Smooth muscle cell (in vitro differentiated cells): Measurements from ENCODE around the gene NAV2. TPM values are rescaled to one million over a fixed set of nuclear protein-coding genes. Genes with fewer than 3 reads are reported as not detected.

Experiments used
- DNase-seq: peaks from one replicate; lab custom pipeline; 2025; ENCODE audit not compliant: unreplicated experiment; lab: John Stamatoyannopoulos, UW
- H2AFZ ChIP-seq: fragments of 200-600 bp; sonication (generic); 2 replicates; pipeline ENCODE4 v1.6.0; 2016; ENCODE audit warnings: antibody characterized with exemption, low read depth, mild to moderate bottlenecking
- H3F3A ChIP-seq: fragments of 200-600 bp; sonication (generic); 2 replicates; pipeline ENCODE4 v1.6.0; 2017; ENCODE audit warnings: antibody characterized with exemption, low read depth
- H3K27ac ChIP-seq: fragments of 200-600 bp; sonication (generic); 2 replicates; pipeline ENCODE4 v1.5.1; 2016; ENCODE audit warnings: low read depth, mild to moderate bottlenecking
- H3K27me3 ChIP-seq: fragments of 200-600 bp; sonication (generic); 2 replicates; pipeline ENCODE4 v1.6.1; 2016; ENCODE audit warnings: low read depth, mild to moderate bottlenecking
- H3K36me3 ChIP-seq: fragments of 200-600 bp; sonication (generic); 2 replicates; pipeline ENCODE4 v1.5.1; 2016; ENCODE audit warnings: low read depth
- H3K4me1 ChIP-seq: fragments of 200-600 bp; sonication (generic); 2 replicates; pipeline ENCODE4 v1.5.1; 2016; ENCODE audit warnings: low read depth
- H3K4me2 ChIP-seq: fragments of 200-600 bp; sonication (generic); 2 replicates; pipeline ENCODE4 v1.6.0; 2016; ENCODE audit warnings: mild to moderate bottlenecking
- H3K4me3 ChIP-seq: fragments of 200-600 bp; sonication (generic); 2 replicates; pipeline ENCODE4 v1.5.1; 2016; ENCODE audit warnings: mild to moderate bottlenecking
- H3K79me2 ChIP-seq: fragments of 200-600 bp; sonication (generic); 2 replicates; pipeline ENCODE4 v1.6.0; 2016; ENCODE audit warnings: low read depth, mild to moderate bottlenecking
- H3K9ac ChIP-seq: fragments of 200-600 bp; sonication (generic); 2 replicates; pipeline ENCODE4 v1.6.0; 2016; ENCODE audit warnings: low read depth
- H3K9me3 ChIP-seq: fragments of 200-600 bp; sonication (generic); replicated peaks from 2 replicates; pipeline ENCODE4 v1.5.1; 2016; ENCODE audit warnings: low read depth
- H4K20me1 ChIP-seq: fragments of 200-600 bp; sonication (generic); 2 replicates; pipeline ENCODE4 v1.6.0; 2016; ENCODE audit warnings: low read depth
- CTCF ChIP-seq: fragments of 200-600 bp; sonication (generic); IDR thresholded peaks from 2 replicates; pipeline ENCODE4 v1.5.1; 2017; ENCODE audit warnings: borderline replicate concordance, mild to moderate bottlenecking, antibody characterized with exemption; ENCODE audit not compliant: insufficient read depth, poor library complexity, severe bottlenecking
- WGBS: methylation state at CpG from one replicate; pipeline ENCODE4 v1.1.7; 2016; ENCODE audit warnings: low lambda C conversion rate; 5-methylcytosine and 5-hydroxymethylcytosine counted together
- polyA plus RNA-seq: library from polyadenylated mRNA; unstranded; fragments of >200 nt; fragmentation: Nextera tagmentation; extraction: Ambion mirVana; gene quantifications from 2 replicates; pipeline ENCODE4 v1.2.1, GENCODE V29; 2016
- total RNA-seq: library from RNA; depleted of rRNA; stranded (reverse); fragments of >200 nt; gene quantifications from 2 replicates; pipeline ENCODE4 v1.2.3, GENCODE V29; 2014

Gene NAV2
- total and polyA plus RNA-seq, 2 experiments from 2014 or later: 14.1 to 67.5 TPM

GRCh38 chr11:19848219-19848618 lies 135.6 kb downstream of the NAV2 start:
- 93% methylated on average over 2 of the region's 2 CpGs for WGBS
- no peak overlapping the region for H3K4me3 ChIP-seq
- no peaks in the 10 kb centered on the region for H3K9me3 ChIP-seq
- no peaks in the 10 kb centered on the region for H4K20me1 ChIP-seq
- DNase-seq: no peak
- no peaks in the 10 kb centered on the region for H3F3A ChIP-seq
- H3K9ac ChIP-seq: no peak overlapping the region
- TF ChIP-seq CTCF: no peak
- no peaks in the 10 kb centered on the region for H3K79me2 ChIP-seq
- no peaks in the 10 kb centered on the region for H3K36me3 ChIP-seq
- no peak overlapping the region for H2AFZ ChIP-seq
- no peak overlapping the region for H3K4me2 ChIP-seq
- H3K4me1 ChIP-seq: peaks cover 6% of the 10 kb centered on the region
- no peak overlapping the region for H3K27ac ChIP-seq
- no peaks in the 10 kb centered on the region for H3K27me3 ChIP-seq

- no peak overlapping the region for H3K27ac ChIP-seq
- no peak overlapping the region for H3K9ac ChIP-seq
- no peaks in the 10 kb centered on the region for H4K20me1 ChIP-seq
These were observed 136.6 kb downstream of the NAV2 start for GRCh38 chr11:19849107-19849789.

GRCh38 chr11:19849947-19850593 lies 137.4 kb downstream of the NAV2 start:
- H3K4me3 ChIP-seq: no peak overlapping the region
- no peak overlapping the region for H3K9ac ChIP-seq
- WGBS: 89% methylated on average over 6 of the region's 6 CpGs
- H3K4me1 ChIP-seq: peaks cover 6% of the 10 kb centered on the region
- H2AFZ ChIP-seq: no peak overlapping the region
- no peaks in the 10 kb centered on the region for H3K36me3 ChIP-seq
- no peaks in the 10 kb centered on the region for H3F3A ChIP-seq
- no peak for TF ChIP-seq CTCF
- no peaks in the 10 kb centered on the region for H3K79me2 ChIP-seq
- H3K27ac ChIP-seq: no peak overlapping the region
- no peaks in the 10 kb centered on the region for H3K27me3 ChIP-seq
- no peak overlapping the region for H3K4me2 ChIP-seq
- H3K9me3 ChIP-seq: no peaks in the 10 kb centered on the region
- no peaks in the 10 kb centered on the region for H4K20me1 ChIP-seq
- no peak for DNase-seq

More at GRCh38 chr11:19849107-19849789, 136.6 kb downstream of the NAV2 start:
- Histone ChIP-seq H3K4me1 (peaks cover 6% of the 10 kb centered on the region), H3K9me3 (no peaks in the 10 kb centered on the region), H3K4me3 (no peak overlapping the region), H3K4me2 (no peak overlapping the region), H3K27me3 (no peaks in the 10 kb centered on the region), H3K36me3 (no peaks in the 10 kb centered on the region), H3F3A (no peaks in the 10 kb centered on the region), H2AFZ (no peak overlapping the region), H3K79me2 (no peaks in the 10 kb centered on the region)
- no peak for TF ChIP-seq CTCF
- no peak for DNase-seq
- 84% methylated on average over 6 of the region's 6 CpGs for WGBS
